GM23338 (cell line): ENCODE data around the gene SMIM26. TPM values are rescaled to one million over a fixed set of nuclear protein-coding genes. Genes with fewer than 3 reads are reported as not detected.

ENCODE experiments used
- ATAC-seq: fragments of 200-7000 bp; cut with Tn5 transposase; 3 replicates; pipeline ENCODE4 v1.9.1; 2020
- DNase-seq: peaks from one replicate; pipeline ENCODE4 v3.0.0-alpha.2; 2015; ENCODE audit warnings: low spot score
- H2AFZ ChIP-seq: fragments of 200-600 bp; sonication (generic); 2 replicates; pipeline ENCODE4 v1.8.0; 2016; ENCODE audit warnings: antibody characterized with exemption, mild to moderate bottlenecking, moderate library complexity
- H3F3A ChIP-seq: fragments of 200-600 bp; sonication (generic); replicated peaks from 2 replicates; pipeline ENCODE4 v1.8.0; 2017; ENCODE audit warnings: antibody characterized with exemption, mixed run types, low read depth
- H3K27ac ChIP-seq: fragments of 200-600 bp; sonication (generic); 2 replicates; pipeline ENCODE4 v1.6.1; 2016; ENCODE audit warnings: low read depth
- H3K27me3 ChIP-seq: fragments of 200-600 bp; sonication (generic); 2 replicates; pipeline ENCODE4 v1.8.0; 2016; ENCODE audit warnings: mild to moderate bottlenecking, mixed run types, moderate library complexity; ENCODE audit not compliant: insufficient read depth
- H3K36me3 ChIP-seq: fragments of 200-600 bp; sonication (generic); 2 replicates; pipeline ENCODE4 v1.8.0; 2016; ENCODE audit warnings: mild to moderate bottlenecking; ENCODE audit not compliant: insufficient read depth
- H3K4me1 ChIP-seq: fragments of 200-600 bp; sonication (generic); 2 replicates; pipeline ENCODE4 v1.8.0; 2016; ENCODE audit warnings: mild to moderate bottlenecking, moderate library complexity; ENCODE audit not compliant: insufficient read depth
- H3K4me2 ChIP-seq: fragments of 200-600 bp; sonication (generic); 2 replicates; pipeline ENCODE4 v1.7.1; 2017; ENCODE audit warnings: mixed run types
- H3K4me3 ChIP-seq: fragments of 200-600 bp; sonication (generic); 2 replicates; pipeline ENCODE4 v1.6.1; 2016; ENCODE audit warnings: mixed run types
- H3K79me2 ChIP-seq: fragments of 200-600 bp; sonication (generic); replicated peaks from 2 replicates; pipeline ENCODE4 v1.8.0; 2017; ENCODE audit warnings: mild to moderate bottlenecking; ENCODE audit not compliant: insufficient read depth
- H3K9me2 ChIP-seq: fragments of 200-600 bp; sonication (generic); 2 replicates; pipeline ENCODE4 v1.8.0; 2017; ENCODE audit not compliant: insufficient read depth
- H4K20me1 ChIP-seq: fragments of 200-600 bp; sonication (generic); replicated peaks from 2 replicates; pipeline ENCODE4 v1.8.0; 2017; ENCODE audit warnings: mild to moderate bottlenecking; ENCODE audit not compliant: insufficient read depth
- H3K27ac Mint-ChIP-seq: 2 replicates; pipeline ENCODE4 v1.8.0; 2020; ENCODE audit warnings: inconsistent platforms, mild to moderate bottlenecking, moderate library complexity, mixed read lengths
- H3K27me3 Mint-ChIP-seq: 3 replicates; pipeline ENCODE4 v1.8.0; 2022; ENCODE audit warnings: low read depth, mild to moderate bottlenecking, moderate library complexity, mixed read lengths, inconsistent platforms; ENCODE audit not compliant: insufficient read depth, poor library complexity
- H3K36me3 Mint-ChIP-seq: 3 replicates; pipeline ENCODE4 v1.8.0; 2021; ENCODE audit warnings: low read depth, mild to moderate bottlenecking, inconsistent platforms, moderate library complexity, mixed read lengths
- H3K4me1 Mint-ChIP-seq: 3 replicates; pipeline ENCODE4 v1.8.0; 2020; ENCODE audit warnings: mild to moderate bottlenecking, inconsistent platforms, mixed read lengths
- H3K4me3 Mint-ChIP-seq: 3 replicates; pipeline ENCODE4 v1.8.0; 2021; ENCODE audit warnings: moderate library complexity, mild to moderate bottlenecking, inconsistent platforms, mixed read lengths
- H3K9me3 Mint-ChIP-seq: 3 replicates; pipeline ENCODE4 v1.8.0; 2020; ENCODE audit warnings: moderate library complexity, mild to moderate bottlenecking, inconsistent platforms, mixed read lengths
- CREB1 ChIP-seq: fragments of 250-450 bp; sonication (Bioruptor Pico); IDR thresholded peaks from 2 replicates; pipeline ENCODE4 v1.5.0; 2020; ENCODE audit warnings: low read depth, mild to moderate bottlenecking, moderate library complexity
- EZH2 ChIP-seq: fragments of 200-600 bp; sonication (generic); IDR thresholded peaks from one replicate; pipeline ENCODE4 v1.8.0; 2017; ENCODE audit warnings: antibody characterized with exemption, mild to moderate bottlenecking, low read depth; ENCODE audit not compliant: unreplicated experiment
- EZH2phosphoT487 ChIP-seq: fragments of 200-600 bp; sonication (generic); IDR thresholded peaks from one replicate; pipeline ENCODE4 v1.8.1; 2018; ENCODE audit warnings: antibody characterized with exemption; ENCODE audit not compliant: unreplicated experiment
- JUNB ChIP-seq: IDR thresholded peaks from one replicate; pipeline ENCODE4 v1.6.1; 2016; ENCODE audit warnings: antibody characterized with exemption; ENCODE audit not compliant: unreplicated experiment
- NANOG ChIP-seq: IDR thresholded peaks from 2 replicates; pipeline ENCODE4 v1.6.1; 2016; ENCODE audit warnings: antibody characterized with exemption, borderline replicate concordance
- POLR2AphosphoS5 ChIP-seq: IDR thresholded peaks from 2 replicates; pipeline ENCODE4 v1.6.1; 2016; ENCODE audit warnings: antibody characterized with exemption, low read depth
- STAT1 ChIP-seq: IDR thresholded peaks from one replicate; pipeline ENCODE4 v1.6.1; 2016; ENCODE audit warnings: antibody characterized with exemption; ENCODE audit not compliant: unreplicated experiment
- ZNF114 ChIP-seq: fragments of 250-450 bp; sonication (Bioruptor Pico); IDR thresholded peaks from 2 replicates; pipeline ENCODE4 v1.5.0; 2020; ENCODE audit warnings: mild to moderate bottlenecking, moderate library complexity
- ZNF331 ChIP-seq: fragments of 250-450 bp; sonication (Bioruptor Pico); IDR thresholded peaks from 2 replicates; pipeline ENCODE4 v1.5.0; 2020; ENCODE audit warnings: low read depth, mild to moderate bottlenecking, moderate library complexity
- polyA plus RNA-seq: library from polyadenylated mRNA; unstranded; fragments of >200 nt; fragmentation: Nextera tagmentation; extraction: Ambion mirVana; gene quantifications from 2 replicates; pipeline ENCODE4 v1.2.1, GENCODE V29; 2016
- total RNA-seq: library from RNA; depleted of rRNA; stranded (reverse); fragments of >200 nt; shearing (Covaris generic); gene quantifications from 2 replicates; pipeline ENCODE4 v1.2.3, GENCODE V29; 2014
- TF ChIP-seq, protein P1 (sequence below): IDR thresholded peaks from one replicate; pipeline ENCODE4 v1.6.1; 2018; ENCODE audit warnings: antibody characterized with exemption; ENCODE audit not compliant: unreplicated experiment
- TF ChIP-seq, protein P2 (sequence below): IDR thresholded peaks from 2 replicates; pipeline ENCODE4 v1.6.1; 2016; ENCODE audit warnings: antibody characterized with exemption
- TF ChIP-seq, protein P3 (sequence below), 2 experiments: fragments of 200-600 bp in 1 of 2; sonication (generic) in 1 of 2; conservative IDR thresholded peaks; 2 replicates each; pipeline versions ENCODE4 v1.5.1 to v1.6.1; 2016 to 2017; ENCODE audit warnings: antibody characterized with exemption in 2 of 2, low read depth in 2 of 2, mild to moderate bottlenecking in 2 of 2, moderate library complexity in 1 of 2
- TF ChIP-seq, protein P4 (sequence below): fragments of 250-450 bp; sonication (Bioruptor Pico); IDR thresholded peaks from 2 replicates; pipeline ENCODE4 v1.5.0; 2020; ENCODE audit warnings: mild to moderate bottlenecking, moderate library complexity

SMIM26 gene
- total and polyA plus RNA-seq, 2 experiments from 2014 or later, result 94.3 to 308 TPM

DNA sequence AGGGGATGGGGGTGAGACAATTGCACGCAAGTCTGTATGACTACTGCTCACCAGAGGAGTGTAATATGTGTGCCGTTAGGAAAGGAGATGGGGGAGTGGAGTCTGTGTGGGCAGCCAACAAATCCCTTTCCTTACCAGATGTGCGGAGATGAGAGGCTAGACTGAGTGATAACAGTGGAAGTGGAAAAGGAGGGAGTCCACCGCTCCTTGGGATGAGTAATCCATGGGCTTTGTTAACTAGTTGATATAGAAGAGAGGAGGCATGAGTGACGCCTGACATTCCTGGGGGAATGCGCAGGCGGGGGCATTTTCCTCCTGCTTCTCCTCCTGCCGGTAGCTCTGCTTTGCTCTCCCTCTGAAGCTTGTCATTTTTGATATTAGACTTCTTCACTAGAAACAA is 13.5 kb upstream of the SMIM26 start:
- peaks cover 37% of the 10 kb centered on the region for H3K36me3 ChIP-seq
- H3K27me3 ChIP-seq, result no peaks in the 10 kb centered on the region
- no peak for ATAC-seq

More for the DNA sequence above, 13.5 kb upstream of the SMIM26 start:
- no peak overlapping the region for H3K4me2 ChIP-seq
- Mint-ChIP-seq H3K27ac (no peak overlapping the region), H3K9me3 (no peaks in the 10 kb centered on the region), H3K4me3 (no peak overlapping the region), H3K36me3 (peaks cover 77% of the 10 kb centered on the region), H3K27me3 (peaks cover 1% of the 10 kb centered on the region), H3K4me1 (no peaks in the 10 kb centered on the region)
- DNase-seq, result no peak
- H3K9me2 ChIP-seq, result no peaks in the 10 kb centered on the region
- no peaks in the 10 kb centered on the region for H3F3A ChIP-seq
- TF ChIP-seq CREB1, result no peak
- no peak for TF ChIP-seq JUNB
- no peak for TF ChIP-seq ZNF114 (CRISPR knock-in tag)
- TF ChIP-seq STAT1, result no peak
- no peak for TF ChIP-seq POLR2AphosphoS5
- TF ChIP-seq, protein P1, sequence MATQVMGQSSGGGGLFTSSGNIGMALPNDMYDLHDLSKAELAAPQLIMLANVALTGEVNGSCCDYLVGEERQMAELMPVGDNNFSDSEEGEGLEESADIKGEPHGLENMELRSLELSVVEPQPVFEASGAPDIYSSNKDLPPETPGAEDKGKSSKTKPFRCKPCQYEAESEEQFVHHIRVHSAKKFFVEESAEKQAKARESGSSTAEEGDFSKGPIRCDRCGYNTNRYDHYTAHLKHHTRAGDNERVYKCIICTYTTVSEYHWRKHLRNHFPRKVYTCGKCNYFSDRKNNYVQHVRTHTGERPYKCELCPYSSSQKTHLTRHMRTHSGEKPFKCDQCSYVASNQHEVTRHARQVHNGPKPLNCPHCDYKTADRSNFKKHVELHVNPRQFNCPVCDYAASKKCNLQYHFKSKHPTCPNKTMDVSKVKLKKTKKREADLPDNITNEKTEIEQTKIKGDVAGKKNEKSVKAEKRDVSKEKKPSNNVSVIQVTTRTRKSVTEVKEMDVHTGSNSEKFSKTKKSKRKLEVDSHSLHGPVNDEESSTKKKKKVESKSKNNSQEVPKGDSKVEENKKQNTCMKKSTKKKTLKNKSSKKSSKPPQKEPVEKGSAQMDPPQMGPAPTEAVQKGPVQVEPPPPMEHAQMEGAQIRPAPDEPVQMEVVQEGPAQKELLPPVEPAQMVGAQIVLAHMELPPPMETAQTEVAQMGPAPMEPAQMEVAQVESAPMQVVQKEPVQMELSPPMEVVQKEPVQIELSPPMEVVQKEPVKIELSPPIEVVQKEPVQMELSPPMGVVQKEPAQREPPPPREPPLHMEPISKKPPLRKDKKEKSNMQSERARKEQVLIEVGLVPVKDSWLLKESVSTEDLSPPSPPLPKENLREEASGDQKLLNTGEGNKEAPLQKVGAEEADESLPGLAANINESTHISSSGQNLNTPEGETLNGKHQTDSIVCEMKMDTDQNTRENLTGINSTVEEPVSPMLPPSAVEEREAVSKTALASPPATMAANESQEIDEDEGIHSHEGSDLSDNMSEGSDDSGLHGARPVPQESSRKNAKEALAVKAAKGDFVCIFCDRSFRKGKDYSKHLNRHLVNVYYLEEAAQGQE, result no peak
- no peak for TF ChIP-seq ZNF331 (CRISPR knock-in tag)
- TF ChIP-seq, protein P2, sequence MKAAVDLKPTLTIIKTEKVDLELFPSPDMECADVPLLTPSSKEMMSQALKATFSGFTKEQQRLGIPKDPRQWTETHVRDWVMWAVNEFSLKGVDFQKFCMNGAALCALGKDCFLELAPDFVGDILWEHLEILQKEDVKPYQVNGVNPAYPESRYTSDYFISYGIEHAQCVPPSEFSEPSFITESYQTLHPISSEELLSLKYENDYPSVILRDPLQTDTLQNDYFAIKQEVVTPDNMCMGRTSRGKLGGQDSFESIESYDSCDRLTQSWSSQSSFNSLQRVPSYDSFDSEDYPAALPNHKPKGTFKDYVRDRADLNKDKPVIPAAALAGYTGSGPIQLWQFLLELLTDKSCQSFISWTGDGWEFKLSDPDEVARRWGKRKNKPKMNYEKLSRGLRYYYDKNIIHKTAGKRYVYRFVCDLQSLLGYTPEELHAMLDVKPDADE, result no peak
- TF ChIP-seq, protein P3, sequence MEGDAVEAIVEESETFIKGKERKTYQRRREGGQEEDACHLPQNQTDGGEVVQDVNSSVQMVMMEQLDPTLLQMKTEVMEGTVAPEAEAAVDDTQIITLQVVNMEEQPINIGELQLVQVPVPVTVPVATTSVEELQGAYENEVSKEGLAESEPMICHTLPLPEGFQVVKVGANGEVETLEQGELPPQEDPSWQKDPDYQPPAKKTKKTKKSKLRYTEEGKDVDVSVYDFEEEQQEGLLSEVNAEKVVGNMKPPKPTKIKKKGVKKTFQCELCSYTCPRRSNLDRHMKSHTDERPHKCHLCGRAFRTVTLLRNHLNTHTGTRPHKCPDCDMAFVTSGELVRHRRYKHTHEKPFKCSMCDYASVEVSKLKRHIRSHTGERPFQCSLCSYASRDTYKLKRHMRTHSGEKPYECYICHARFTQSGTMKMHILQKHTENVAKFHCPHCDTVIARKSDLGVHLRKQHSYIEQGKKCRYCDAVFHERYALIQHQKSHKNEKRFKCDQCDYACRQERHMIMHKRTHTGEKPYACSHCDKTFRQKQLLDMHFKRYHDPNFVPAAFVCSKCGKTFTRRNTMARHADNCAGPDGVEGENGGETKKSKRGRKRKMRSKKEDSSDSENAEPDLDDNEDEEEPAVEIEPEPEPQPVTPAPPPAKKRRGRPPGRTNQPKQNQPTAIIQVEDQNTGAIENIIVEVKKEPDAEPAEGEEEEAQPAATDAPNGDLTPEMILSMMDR (conservative IDR thresholded peaks at IDR 0.05; ENCODE audit: low read depth in 2 of 2), result no peak
- no peak for TF ChIP-seq NANOG
- TF ChIP-seq, protein P4, sequence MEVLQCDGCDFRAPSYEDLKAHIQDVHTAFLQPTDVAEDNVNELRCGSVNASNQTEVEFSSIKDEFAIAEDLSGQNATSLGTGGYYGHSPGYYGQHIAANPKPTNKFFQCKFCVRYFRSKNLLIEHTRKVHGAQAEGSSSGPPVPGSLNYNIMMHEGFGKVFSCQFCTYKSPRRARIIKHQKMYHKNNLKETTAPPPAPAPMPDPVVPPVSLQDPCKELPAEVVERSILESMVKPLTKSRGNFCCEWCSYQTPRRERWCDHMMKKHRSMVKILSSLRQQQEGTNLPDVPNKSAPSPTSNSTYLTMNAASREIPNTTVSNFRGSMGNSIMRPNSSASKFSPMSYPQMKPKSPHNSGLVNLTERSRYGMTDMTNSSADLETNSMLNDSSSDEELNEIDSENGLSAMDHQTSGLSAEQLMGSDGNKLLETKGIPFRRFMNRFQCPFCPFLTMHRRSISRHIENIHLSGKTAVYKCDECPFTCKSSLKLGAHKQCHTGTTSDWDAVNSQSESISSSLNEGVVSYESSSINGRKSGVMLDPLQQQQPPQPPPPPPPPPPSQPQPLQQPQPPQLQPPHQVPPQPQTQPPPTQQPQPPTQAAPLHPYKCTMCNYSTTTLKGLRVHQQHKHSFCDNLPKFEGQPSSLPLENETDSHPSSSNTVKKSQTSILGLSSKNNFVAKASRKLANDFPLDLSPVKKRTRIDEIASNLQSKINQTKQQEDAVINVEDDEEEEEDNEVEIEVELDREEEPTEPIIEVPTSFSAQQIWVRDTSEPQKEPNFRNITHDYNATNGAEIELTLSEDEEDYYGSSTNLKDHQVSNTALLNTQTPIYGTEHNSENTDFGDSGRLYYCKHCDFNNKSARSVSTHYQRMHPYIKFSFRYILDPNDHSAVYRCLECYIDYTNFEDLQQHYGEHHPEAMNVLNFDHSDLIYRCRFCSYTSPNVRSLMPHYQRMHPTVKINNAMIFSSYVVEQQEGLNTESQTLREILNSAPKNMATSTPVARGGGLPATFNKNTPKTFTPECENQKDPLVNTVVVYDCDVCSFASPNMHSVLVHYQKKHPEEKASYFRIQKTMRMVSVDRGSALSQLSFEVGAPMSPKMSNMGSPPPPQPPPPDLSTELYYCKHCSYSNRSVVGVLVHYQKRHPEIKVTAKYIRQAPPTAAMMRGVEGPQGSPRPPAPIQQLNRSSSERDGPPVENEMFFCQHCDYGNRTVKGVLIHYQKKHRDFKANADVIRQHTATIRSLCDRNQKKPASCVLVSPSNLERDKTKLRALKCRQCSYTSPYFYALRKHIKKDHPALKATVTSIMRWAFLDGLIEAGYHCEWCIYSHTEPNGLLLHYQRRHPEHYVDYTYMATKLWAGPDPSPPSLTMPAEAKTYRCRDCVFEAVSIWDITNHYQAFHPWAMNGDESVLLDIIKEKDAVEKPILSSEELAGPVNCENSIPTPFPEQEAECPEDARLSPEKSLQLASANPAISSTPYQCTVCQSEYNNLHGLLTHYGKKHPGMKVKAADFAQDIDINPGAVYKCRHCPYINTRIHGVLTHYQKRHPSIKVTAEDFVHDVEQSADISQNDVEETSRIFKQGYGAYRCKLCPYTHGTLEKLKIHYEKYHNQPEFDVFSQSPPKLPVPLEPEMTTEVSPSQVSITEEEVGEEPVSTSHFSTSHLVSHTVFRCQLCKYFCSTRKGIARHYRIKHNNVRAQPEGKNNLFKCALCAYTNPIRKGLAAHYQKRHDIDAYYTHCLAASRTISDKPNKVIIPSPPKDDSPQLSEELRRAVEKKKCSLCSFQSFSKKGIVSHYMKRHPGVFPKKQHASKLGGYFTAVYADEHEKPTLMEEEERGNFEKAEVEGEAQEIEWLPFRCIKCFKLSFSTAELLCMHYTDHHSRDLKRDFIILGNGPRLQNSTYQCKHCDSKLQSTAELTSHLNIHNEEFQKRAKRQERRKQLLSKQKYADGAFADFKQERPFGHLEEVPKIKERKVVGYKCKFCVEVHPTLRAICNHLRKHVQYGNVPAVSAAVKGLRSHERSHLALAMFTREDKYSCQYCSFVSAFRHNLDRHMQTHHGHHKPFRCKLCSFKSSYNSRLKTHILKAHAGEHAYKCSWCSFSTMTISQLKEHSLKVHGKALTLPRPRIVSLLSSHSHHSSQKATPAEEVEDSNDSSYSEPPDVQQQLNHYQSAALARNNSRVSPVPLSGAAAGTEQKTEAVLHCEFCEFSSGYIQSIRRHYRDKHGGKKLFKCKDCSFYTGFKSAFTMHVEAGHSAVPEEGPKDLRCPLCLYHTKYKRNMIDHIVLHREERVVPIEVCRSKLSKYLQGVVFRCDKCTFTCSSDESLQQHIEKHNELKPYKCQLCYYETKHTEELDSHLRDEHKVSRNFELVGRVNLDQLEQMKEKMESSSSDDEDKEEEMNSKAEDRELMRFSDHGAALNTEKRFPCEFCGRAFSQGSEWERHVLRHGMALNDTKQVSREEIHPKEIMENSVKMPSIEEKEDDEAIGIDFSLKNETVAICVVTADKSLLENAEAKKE (CRISPR knock-in tag), result no peak
- no peak for TF ChIP-seq EZH2phosphoT487
- no peak for TF ChIP-seq EZH2
- no peak overlapping the region for H3K27ac ChIP-seq
- H3K79me2 ChIP-seq, result no peaks in the 10 kb centered on the region
- no peak overlapping the region for H3K4me3 ChIP-seq
- no peak overlapping the region for H2AFZ ChIP-seq
- no peaks in the 10 kb centered on the region for H4K20me1 ChIP-seq
- no peaks in the 10 kb centered on the region for H3K4me1 ChIP-seq
